ENCODE data around the gene NUDT14.

Gene NUDT14

GRCh38 chr14:105166571-105167302 lies 14.4 kb downstream of the NUDT14 start:
- H3F3A ChIP-seq (ENCODE audit: low read depth), result no peaks in the 10 kb centered on the region
- H2AFZ ChIP-seq (ENCODE audit: low read length), result no peak overlapping the region
- H3K9me3 ChIP-seq (ENCODE audit: insufficient read depth, low read depth, low read length), result no peaks in the 10 kb centered on the region
- H3K4me1 ChIP-seq (ENCODE audit: insufficient read depth, low read length, poor library complexity, severe bottlenecking), result peaks cover 26% of the 10 kb centered on the region
- H3K9me2 ChIP-seq (replicated peaks; ENCODE audit: low read depth, low read length), result no peaks in the 10 kb centered on the region
- H3K4me2 ChIP-seq (ENCODE audit: low read depth, low read length, poor library complexity, severe bottlenecking), result no peak overlapping the region
- no peak overlapping the region for H3K9ac ChIP-seq (ENCODE audit: low read depth, low read length, poor library complexity, severe bottlenecking)
- H3K27me3 ChIP-seq (ENCODE audit: insufficient read depth, low read length, poor library complexity, severe bottlenecking), result no peaks in the 10 kb centered on the region
- H3K79me2 ChIP-seq (ENCODE audit: insufficient read depth, low read length), result no peaks in the 10 kb centered on the region
- TF ChIP-seq CTCF (conservative IDR thresholded peaks at IDR 0.05; ENCODE audit: low read length) (no peak), EZH2phosphoT487 (IDR thresholded peaks at IDR 0.05; ENCODE audit: borderline replicate concordance) (no peak)
- H4K20me1 ChIP-seq (ENCODE audit: insufficient read depth, low read length, poor library complexity, severe bottlenecking), result no peaks in the 10 kb centered on the region
- H3K4me3 ChIP-seq (ENCODE audit: low read length, poor library complexity, severe bottlenecking), result no peak overlapping the region
- no peaks in the 10 kb centered on the region for H3K36me3 ChIP-seq (ENCODE audit: insufficient read depth, low read length)

DNA sequence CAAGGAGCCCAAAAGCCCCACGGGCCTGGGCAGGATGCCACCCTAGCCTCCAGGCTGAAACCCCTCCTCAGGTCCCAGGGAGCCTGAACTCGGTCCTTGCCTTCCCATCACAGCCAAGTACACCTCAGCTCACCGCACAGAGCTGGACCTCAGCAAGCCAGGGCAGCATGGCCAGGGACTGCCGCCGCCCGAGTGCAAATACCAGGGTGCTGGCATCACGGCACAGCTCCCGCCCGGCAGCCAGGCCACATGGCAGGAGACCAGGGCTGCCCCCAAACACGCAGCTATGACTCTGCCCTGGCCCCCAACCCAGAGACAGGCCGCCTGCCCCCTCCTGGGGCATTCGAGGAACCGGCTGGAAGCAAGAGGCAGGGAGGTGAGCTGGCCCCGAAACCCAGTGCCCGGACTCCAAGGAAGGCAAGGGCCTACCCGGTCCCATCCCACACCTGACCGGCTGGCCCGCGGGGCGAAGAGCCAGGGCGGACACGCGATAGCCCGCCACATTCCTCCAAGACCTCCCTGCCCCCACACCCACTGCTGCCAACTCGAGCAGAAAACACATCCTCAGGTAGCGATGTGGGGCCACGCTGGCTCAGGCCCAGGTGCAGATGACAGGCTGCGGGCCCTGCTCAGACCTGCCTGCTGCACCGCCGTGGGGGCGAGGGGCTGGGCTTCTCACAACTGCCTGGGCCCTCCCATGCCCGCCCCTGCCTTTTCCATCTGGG lies 15.2 kb downstream of the NUDT14 start:
- no peak overlapping the region for H2AFZ ChIP-seq (ENCODE audit: low read length)
- H3K9ac ChIP-seq (ENCODE audit: low read depth, low read length, poor library complexity, severe bottlenecking), result no peak overlapping the region
- no peak overlapping the region for H3K4me2 ChIP-seq (ENCODE audit: low read depth, low read length, poor library complexity, severe bottlenecking)
- H4K20me1 ChIP-seq (ENCODE audit: insufficient read depth, low read length, poor library complexity, severe bottlenecking), result no peaks in the 10 kb centered on the region
- no peaks in the 10 kb centered on the region; the same call in 1 of the 2 replicates for H3F3A ChIP-seq (ENCODE audit: low read depth)
- no peaks in the 10 kb centered on the region for H3K36me3 ChIP-seq (ENCODE audit: insufficient read depth, low read length)
- TF ChIP-seq CTCF (conservative IDR thresholded peaks at IDR 0.05; ENCODE audit: low read length) (no peak), EZH2phosphoT487 (IDR thresholded peaks at IDR 0.05; ENCODE audit: borderline replicate concordance) (no peak)
- no peak overlapping the region for H3K4me3 ChIP-seq (ENCODE audit: low read length, poor library complexity, severe bottlenecking)
- H3K79me2 ChIP-seq (ENCODE audit: insufficient read depth, low read length), result no peaks in the 10 kb centered on the region
- no peaks in the 10 kb centered on the region for H3K9me2 ChIP-seq (replicated peaks; ENCODE audit: low read depth, low read length)
- H3K27me3 ChIP-seq (ENCODE audit: insufficient read depth, low read length, poor library complexity, severe bottlenecking), result no peaks in the 10 kb centered on the region
- no peaks in the 10 kb centered on the region for H3K9me3 ChIP-seq (ENCODE audit: insufficient read depth, low read depth, low read length)
- peaks cover 32% of the 10 kb centered on the region for H3K4me1 ChIP-seq (ENCODE audit: insufficient read depth, low read length, poor library complexity, severe bottlenecking)

GRCh38 chr14:105165134-105165704 lies 15.9 kb downstream of the NUDT14 start:
- Histone ChIP-seq H3K4me1 (ENCODE audit: insufficient read depth, low read length, poor library complexity, severe bottlenecking) (peaks cover 39% of the 10 kb centered on the region), H4K20me1 (ENCODE audit: insufficient read depth, low read length, poor library complexity, severe bottlenecking) (no peaks in the 10 kb centered on the region), H3K9me2 (replicated peaks; ENCODE audit: low read depth, low read length) (no peaks in the 10 kb centered on the region), H3K36me3 (ENCODE audit: insufficient read depth, low read length) (no peaks in the 10 kb centered on the region), H3K79me2 (ENCODE audit: insufficient read depth, low read length) (no peaks in the 10 kb centered on the region), H3K9ac (ENCODE audit: low read depth, low read length, poor library complexity, severe bottlenecking) (no peak overlapping the region), H3K9me3 (ENCODE audit: insufficient read depth, low read depth, low read length) (no peaks in the 10 kb centered on the region), H2AFZ (ENCODE audit: low read length) (no peak overlapping the region), H3K27me3 (ENCODE audit: insufficient read depth, low read length, poor library complexity, severe bottlenecking) (no peaks in the 10 kb centered on the region), H3F3A (ENCODE audit: low read depth) (no peaks in the 10 kb centered on the region; the same call in 1 of the 2 replicates), H3K4me2 (ENCODE audit: low read depth, low read length, poor library complexity, severe bottlenecking) (no peak overlapping the region), H3K4me3 (ENCODE audit: low read length, poor library complexity, severe bottlenecking) (no peak overlapping the region)
- TF ChIP-seq EZH2phosphoT487 (IDR thresholded peaks at IDR 0.05; ENCODE audit: borderline replicate concordance) (no peak), CTCF (conservative IDR thresholded peaks at IDR 0.05; ENCODE audit: low read length) (no peak)
